Activated naive CD8-positive, alpha-beta T cell treated with anti-CD3 and anti-CD28 coated beads, Interleukin-2, amount 50 U/mL, for 24 hours (primary cell): Measurements from ENCODE around the gene GOLT1B.

Source experiments
- ATAC-seq: fragments of 150-1000 bp; cut with Tn5 transposase; one replicate; pipeline ENCODE4 v1.10.0; 2021
- DNase-seq: peaks from one replicate; pipeline ENCODE4 v3.0.0; 2021
- H3K27ac Mint-ChIP-seq: one replicate; pipeline ENCODE4 v1.8.0; 2021; ENCODE audit warnings: mild to moderate bottlenecking, mixed read lengths
- H3K27me3 Mint-ChIP-seq: one replicate; pipeline ENCODE4 v1.8.0; 2021; ENCODE audit warnings: mixed read lengths
- H3K36me3 Mint-ChIP-seq: one replicate; pipeline ENCODE4 v1.8.0; 2021; ENCODE audit warnings: low read depth, mixed read lengths
- H3K4me1 Mint-ChIP-seq: one replicate; pipeline ENCODE4 v1.8.0; 2021; ENCODE audit warnings: mixed read lengths
- H3K4me3 Mint-ChIP-seq: one replicate; pipeline ENCODE4 v1.8.0; 2021; ENCODE audit warnings: mild to moderate bottlenecking, moderate library complexity, mixed read lengths
- H3K9me3 Mint-ChIP-seq: one replicate; pipeline ENCODE4 v1.8.0; 2021; ENCODE audit warnings: mixed read lengths

The GOLT1B gene

DNA sequence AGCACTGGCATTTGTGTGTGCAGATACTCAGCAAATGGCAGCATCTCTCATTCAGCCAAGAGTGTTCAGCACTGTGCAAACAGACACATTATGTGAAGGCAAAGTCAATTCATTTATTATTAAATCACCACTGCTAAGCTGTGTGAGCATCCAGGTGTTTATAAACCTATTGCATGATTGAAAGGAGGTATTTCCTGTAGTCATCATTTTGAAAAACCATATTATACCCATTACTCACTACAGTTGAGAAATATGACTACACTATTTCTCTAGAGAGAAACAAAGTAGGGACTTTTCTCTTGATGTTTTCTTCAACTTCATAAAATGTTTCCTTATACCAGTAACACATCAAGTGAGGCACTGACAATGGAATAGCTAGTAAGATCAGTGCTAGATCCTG, 38.2 kb downstream of the GOLT1B start:
- DNase-seq: no peak
- no peak overlapping the region for H3K4me3 Mint-ChIP-seq
- no peaks in the 10 kb centered on the region for H3K9me3 Mint-ChIP-seq
- H3K4me1 Mint-ChIP-seq: no peaks in the 10 kb centered on the region
- peaks cover 2% of the 10 kb centered on the region for H3K27me3 Mint-ChIP-seq
- no peak overlapping the region for H3K27ac Mint-ChIP-seq
- no peaks in the 10 kb centered on the region for H3K36me3 Mint-ChIP-seq
- peak; percentile 54 for ATAC-seq

DNA sequence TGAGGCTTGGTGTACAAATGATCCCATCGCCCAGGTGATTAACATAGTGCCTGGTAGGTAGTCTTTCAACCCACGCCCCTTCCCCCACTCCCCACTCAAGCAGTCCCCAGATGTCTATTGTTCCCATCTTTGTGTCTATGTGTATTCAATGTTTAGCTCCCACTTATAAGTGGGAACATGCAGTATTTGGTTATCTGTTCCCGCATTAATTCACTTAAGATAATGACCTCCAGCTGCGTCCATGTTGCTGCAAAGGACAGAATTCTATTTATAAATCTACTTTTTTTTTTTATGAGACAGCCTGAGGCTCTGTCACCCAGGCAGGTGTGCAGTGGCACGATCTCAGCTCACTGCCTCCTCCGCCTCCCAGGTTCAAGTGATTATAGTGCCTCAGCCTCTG, 40.2 kb downstream of the GOLT1B start:
- DNase-seq (no peak), ATAC-seq (no peak)
- H3K4me1 Mint-ChIP-seq: no peaks in the 10 kb centered on the region
- H3K9me3 Mint-ChIP-seq: no peaks in the 10 kb centered on the region
- no peak overlapping the region for H3K27ac Mint-ChIP-seq
- H3K27me3 Mint-ChIP-seq: peaks cover 2% of the 10 kb centered on the region
- no peaks in the 10 kb centered on the region for H3K36me3 Mint-ChIP-seq
- no peak overlapping the region for H3K4me3 Mint-ChIP-seq

DNA sequence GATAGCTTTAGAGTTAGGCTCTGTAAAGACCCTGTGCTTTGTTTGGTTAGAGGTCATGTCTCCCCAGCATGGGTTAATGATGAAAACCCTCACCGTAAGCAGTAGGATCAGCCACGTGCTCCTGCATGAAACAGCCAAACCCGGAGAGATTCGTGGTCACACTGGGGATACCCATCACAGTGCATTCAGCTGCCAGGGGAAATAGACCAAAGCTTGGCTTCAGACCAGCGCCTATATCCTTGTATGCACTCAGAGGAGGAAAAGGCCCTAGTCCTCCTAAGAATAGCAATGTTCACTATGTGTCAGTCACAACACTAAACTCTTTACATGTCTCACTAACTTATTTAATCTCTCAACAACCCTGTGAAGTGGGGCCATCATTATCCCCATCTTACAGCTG, 40.8 kb downstream of the GOLT1B start:
- Mint-ChIP-seq H3K27me3 (peaks cover 2% of the 10 kb centered on the region), H3K4me3 (no peak overlapping the region), H3K27ac (no peak overlapping the region), H3K9me3 (no peaks in the 10 kb centered on the region), H3K36me3 (no peaks in the 10 kb centered on the region), H3K4me1 (peaks cover under 1% of the 10 kb centered on the region)
- ATAC-seq (peak; percentile 35), DNase-seq (no peak)

DNA sequence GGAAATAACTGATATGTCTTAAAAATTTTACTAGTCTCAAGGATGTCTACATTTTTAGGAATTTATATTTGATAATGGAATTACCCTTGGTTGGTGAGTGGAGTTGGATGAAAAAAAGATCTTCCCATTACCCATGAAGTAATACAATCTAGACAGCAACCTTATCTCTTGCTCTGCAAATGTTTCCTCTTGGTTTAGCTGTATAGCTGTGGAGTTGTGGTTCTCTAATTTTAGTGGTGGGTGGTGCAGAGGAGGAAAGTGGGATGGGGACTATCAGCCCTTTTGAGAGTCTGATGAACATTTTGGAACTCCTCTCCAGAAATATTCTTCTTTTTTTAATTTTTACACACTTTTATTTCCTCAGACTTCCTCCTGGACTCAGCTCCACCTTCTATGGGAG, 41.6 kb downstream of the GOLT1B start:
- ATAC-seq (no peak), DNase-seq (no peak)
- Mint-ChIP-seq H3K27ac (no peak overlapping the region), H3K36me3 (no peaks in the 10 kb centered on the region), H3K4me1 (peaks cover 8% of the 10 kb centered on the region), H3K27me3 (peaks cover 2% of the 10 kb centered on the region), H3K9me3 (no peaks in the 10 kb centered on the region), H3K4me3 (no peak overlapping the region)

DNA sequence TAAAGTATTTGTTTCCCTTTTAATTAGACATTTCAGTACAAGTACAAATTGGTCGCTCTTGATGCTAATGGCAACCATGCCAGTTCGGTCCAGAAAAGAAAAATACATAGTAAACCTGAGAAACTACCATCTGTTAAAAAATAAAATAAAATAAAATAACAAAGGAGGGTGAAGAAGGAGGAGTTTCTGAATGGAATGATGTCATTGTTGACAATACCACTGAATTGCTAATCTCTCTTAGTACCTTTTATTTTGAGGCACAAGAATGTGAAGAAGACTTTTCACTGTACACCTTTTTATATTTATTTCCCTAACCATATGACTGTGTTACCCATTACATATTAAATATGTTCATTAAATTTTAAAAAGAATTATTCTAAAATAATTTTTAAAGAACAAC, 44.0 kb downstream of the GOLT1B start:
- ATAC-seq: no peak
- Mint-ChIP-seq H3K9me3 (no peaks in the 10 kb centered on the region), H3K4me1 (peaks cover 9% of the 10 kb centered on the region), H3K36me3 (no peaks in the 10 kb centered on the region), H3K27me3 (peaks cover 2% of the 10 kb centered on the region), H3K27ac (no peak overlapping the region), H3K4me3 (no peak overlapping the region)
- no peak for DNase-seq

DNA sequence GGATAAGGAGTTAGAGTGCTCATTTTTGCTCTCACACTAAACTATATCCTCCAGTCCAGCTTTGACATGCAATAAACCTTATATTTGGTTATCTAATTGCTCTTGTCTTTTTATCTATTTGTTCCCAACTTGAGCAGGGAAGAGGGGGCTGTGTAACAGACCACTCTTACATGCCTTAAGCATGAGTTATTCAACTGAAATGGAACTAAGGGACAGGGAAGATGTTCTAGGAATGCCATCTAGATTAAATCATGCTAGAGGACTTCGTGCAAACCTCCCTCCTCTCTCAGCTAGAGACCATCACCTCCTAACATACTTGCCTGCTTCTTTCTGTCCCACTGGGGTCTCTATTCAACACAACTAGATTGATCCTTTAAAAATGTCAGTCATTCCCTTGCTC, 45.1 kb downstream of the GOLT1B start:
- ATAC-seq (no peak), DNase-seq (no peak)
- H3K4me3 Mint-ChIP-seq: no peak overlapping the region
- H3K27me3 Mint-ChIP-seq: peaks cover 2% of the 10 kb centered on the region
- peaks cover 9% of the 10 kb centered on the region for H3K4me1 Mint-ChIP-seq
- no peaks in the 10 kb centered on the region for H3K9me3 Mint-ChIP-seq
- H3K36me3 Mint-ChIP-seq: no peaks in the 10 kb centered on the region
- H3K27ac Mint-ChIP-seq: no peak overlapping the region

DNA sequence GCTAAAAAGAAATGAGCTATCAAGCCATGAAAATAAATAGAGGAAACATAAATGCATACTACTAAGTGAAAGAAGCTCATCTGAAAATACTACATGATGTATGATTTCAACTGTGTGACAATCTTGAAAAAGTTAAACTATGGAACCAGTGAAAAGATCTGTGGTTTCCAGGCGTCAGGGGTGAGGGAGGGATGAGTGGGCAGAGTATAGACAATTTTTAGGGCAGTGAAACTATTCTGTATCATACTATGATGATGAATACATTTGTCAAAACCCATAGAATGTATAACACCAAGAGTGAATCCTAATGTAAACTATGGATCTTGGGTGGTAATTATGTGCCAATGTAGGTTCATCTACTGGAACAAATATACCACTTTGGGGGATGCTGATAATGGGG, 45.8 kb downstream of the GOLT1B start:
- H3K4me3 Mint-ChIP-seq: no peak overlapping the region
- no peaks in the 10 kb centered on the region for H3K9me3 Mint-ChIP-seq
- H3K27ac Mint-ChIP-seq: peak overlapping the region; percentile 4
- ATAC-seq (peak; percentile 92), DNase-seq (peak; percentile 10)
- peaks cover 9% of the 10 kb centered on the region for H3K4me1 Mint-ChIP-seq
- peaks cover 2% of the 10 kb centered on the region for H3K27me3 Mint-ChIP-seq
- H3K36me3 Mint-ChIP-seq: no peaks in the 10 kb centered on the region

DNA sequence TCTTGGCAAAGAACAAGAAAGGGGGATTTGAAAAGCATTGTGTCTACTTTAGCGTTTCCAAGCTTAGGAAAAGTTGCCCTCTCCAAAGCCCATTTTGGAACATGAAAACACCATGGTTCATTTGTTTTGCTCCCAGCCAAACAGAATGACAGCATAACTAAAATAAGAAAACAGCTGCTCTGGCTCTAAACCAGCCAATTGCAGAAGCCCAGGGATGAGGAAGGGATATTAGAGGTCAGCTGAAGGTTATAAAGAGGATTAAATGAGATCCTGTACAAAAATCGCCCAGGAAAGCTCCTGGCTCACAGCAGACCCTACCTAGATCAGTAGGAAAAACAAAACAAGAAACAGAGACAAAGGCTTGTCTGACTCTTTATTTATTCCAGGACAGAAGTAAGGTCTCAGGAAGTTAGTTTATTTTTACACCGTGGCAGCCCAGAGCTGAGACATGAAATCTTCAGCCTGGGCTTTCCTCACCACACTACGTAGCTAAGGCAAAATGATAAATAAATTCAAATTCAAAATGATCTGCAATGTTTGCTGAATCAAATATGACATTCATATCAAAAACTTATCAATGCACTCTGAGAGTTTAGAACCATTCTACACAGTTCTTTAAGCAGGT, 50.4 kb downstream of the GOLT1B start:
- Mint-ChIP-seq H3K27ac (no peak overlapping the region), H3K9me3 (no peaks in the 10 kb centered on the region), H3K4me3 (no peak overlapping the region), H3K27me3 (no peaks in the 10 kb centered on the region), H3K4me1 (peaks cover 9% of the 10 kb centered on the region), H3K36me3 (no peaks in the 10 kb centered on the region)
- no peak for DNase-seq
- ATAC-seq: no peak

DNA sequence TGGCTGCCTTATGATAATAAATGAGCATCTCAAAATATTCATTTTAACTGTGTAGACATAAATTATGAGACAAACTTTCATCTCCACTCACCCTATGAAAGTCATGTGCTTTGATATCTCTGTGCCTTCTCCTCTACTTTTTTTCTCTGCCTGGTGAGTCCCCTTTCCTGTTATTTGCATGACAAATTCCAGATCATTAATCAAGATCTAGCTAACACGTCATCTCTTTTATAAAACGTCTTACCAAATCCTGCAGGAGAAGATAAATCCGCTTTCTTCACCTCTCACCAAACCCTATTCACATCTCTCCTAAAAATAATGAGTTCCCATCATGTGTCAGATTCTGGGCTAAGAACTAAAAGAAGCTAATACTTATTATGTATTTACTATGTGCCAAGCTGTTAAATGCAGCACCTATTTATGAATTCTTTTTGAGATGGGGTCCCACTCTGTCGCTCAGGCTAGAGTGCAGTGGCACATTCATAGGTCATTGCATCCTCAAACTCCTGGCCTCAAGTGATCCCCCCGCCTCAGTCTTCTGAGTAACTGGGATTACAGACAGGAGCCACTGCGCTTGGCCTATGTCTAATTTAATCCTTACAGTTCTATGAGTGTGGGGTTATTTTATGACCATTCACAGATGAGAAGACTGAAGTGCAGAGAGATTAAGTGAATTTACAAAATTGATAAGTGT, 51.2 kb downstream of the GOLT1B start:
- DNase-seq (no peak), ATAC-seq (no peak)
- H3K9me3 Mint-ChIP-seq: no peaks in the 10 kb centered on the region
- H3K27me3 Mint-ChIP-seq: no peaks in the 10 kb centered on the region
- H3K36me3 Mint-ChIP-seq: no peaks in the 10 kb centered on the region
- no peak overlapping the region for H3K27ac Mint-ChIP-seq
- no peak overlapping the region for H3K4me3 Mint-ChIP-seq
- H3K4me1 Mint-ChIP-seq: peaks cover 5% of the 10 kb centered on the region

DNA sequence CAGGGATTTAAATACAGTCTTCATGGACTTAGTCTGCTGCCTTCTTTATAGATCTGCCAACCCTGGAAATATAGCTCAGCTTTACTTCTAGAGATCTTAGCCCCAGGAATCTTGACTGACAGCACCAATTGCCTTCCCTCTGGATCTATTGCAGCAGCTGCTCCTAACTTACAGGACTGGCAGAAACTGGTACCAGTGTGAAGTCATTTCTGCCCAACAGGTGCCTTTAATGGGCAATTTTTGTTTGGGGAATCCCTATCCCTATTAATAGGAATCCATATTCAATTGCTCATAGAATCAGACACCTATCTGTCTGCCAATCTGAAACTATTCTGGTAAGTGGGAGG, 51.7 kb downstream of the GOLT1B start:
- Mint-ChIP-seq H3K9me3 (peaks cover 4% of the 10 kb centered on the region), H3K27me3 (no peaks in the 10 kb centered on the region), H3K27ac (no peak overlapping the region), H3K4me1 (peaks cover 1% of the 10 kb centered on the region), H3K36me3 (no peaks in the 10 kb centered on the region), H3K4me3 (no peak overlapping the region)
- ATAC-seq: no peak
- DNase-seq: no peak

DNA sequence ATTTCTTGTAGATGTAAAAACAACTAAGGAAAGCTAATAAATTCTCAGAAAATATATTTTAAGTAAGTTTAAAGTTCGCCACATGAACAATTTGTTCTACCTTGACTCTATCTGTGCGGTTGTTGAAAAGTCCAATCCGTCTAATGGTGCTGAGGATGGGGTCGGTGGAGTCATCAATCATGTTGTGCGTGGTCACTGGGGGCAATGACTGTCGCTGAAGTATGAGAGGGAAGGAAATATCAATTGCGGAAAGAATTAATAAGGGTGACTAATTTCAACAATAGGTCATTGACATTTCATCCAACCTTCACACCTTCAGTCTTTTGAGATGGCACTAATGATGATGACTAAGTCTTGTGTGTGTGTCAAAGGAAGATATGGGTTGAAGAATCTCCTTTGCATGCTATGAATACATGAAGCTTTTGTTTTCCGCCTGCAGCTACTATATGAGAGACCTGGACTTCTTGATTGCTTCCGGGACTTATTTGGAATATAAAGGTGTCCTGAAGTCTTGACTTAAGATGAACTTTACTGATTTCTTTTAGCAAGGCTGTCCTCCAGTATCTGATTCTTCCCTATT, 56.6 kb downstream of the GOLT1B start:
- H3K36me3 Mint-ChIP-seq: no peaks in the 10 kb centered on the region
- ATAC-seq: peak; percentile 74
- peak; percentile 5 for DNase-seq
- H3K27me3 Mint-ChIP-seq: no peaks in the 10 kb centered on the region
- H3K27ac Mint-ChIP-seq: peak overlapping the region; percentile 52
- no peak overlapping the region for H3K4me3 Mint-ChIP-seq
- H3K4me1 Mint-ChIP-seq: peaks cover 16% of the 10 kb centered on the region
- H3K9me3 Mint-ChIP-seq: peaks cover 4% of the 10 kb centered on the region

DNA sequence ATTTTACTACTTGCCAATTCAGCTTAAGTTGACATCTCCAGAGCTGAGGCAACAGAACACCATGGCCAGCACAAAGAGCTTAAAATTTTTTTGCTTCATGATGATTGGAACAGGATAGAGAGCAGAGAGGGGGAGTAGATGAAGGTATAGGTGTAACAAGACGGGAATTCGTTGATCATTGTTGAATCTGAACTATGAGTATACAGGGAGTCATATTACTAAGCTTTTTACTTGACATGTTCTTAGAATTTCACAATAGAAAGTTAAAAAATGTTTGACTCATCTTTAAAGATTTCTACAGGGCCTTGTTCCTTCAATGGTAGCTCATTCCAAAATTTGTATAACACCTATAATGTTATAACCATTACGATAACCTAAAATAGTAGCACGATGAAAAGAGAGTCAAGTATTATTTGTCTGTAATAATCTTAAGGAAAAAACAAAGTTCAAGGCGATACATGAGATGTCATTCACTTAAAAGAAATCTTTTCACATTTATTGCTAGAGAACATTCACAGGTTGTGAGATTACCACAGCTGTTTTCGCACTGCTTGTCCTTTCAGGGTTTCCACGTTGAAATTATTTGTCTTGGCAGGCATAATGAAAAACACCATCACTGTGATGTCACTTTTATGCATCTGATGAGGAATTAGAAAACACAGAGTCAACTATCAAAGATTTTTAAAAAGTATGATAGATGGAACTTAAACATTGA, 58.4 kb downstream of the GOLT1B start:
- Mint-ChIP-seq H3K4me1 (peaks cover 16% of the 10 kb centered on the region), H3K27me3 (no peaks in the 10 kb centered on the region), H3K27ac (peak overlapping the region; percentile 29), H3K4me3 (no peak overlapping the region), H3K9me3 (peaks cover 4% of the 10 kb centered on the region), H3K36me3 (no peaks in the 10 kb centered on the region)
- DNase-seq: no peak
- no peak for ATAC-seq

DNA sequence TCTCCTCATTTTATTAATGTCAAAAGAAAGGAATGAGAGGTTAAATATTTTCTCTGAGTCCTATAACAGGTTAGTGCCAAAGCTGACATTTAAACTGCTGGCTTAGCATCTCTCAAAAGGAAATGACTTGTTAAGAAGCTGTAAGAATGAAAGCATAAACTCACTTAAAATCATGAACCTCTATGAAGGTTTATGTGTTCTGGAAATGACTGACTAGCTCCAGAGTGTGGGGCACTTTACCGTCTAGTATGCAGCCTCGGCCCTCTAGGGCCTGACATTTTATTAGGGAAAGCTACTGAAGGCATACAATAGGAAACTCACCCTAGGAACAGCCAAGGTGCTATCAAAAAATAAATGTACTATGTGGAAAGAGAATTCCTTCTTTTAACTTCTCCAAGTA, 59.6 kb downstream of the GOLT1B start:
- Mint-ChIP-seq H3K4me3 (no peak overlapping the region), H3K27ac (no peak overlapping the region)

DNA sequence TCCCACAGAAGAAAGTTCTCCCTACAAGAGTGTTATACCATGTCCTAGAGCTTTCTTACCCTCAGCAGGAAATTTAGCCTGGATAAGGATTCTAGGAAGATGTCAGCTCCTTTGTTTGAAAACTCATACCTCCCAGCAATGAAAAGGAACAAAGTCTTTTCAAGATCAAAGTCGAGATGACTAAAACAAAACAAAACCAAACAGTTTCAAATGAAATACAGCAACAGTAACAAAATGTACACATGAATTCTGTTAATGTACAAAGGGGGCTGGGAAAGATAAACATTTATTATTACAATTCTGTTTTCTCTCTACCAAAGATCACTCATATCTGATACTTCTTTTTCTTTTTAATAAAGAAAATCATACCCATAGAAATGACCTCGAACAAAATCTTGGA, 61.3 kb downstream of the GOLT1B start:
- Mint-ChIP-seq H3K27ac (no peak overlapping the region), H3K4me1 (peaks cover 16% of the 10 kb centered on the region), H3K27me3 (no peaks in the 10 kb centered on the region), H3K4me3 (no peak overlapping the region), H3K9me3 (peaks cover 4% of the 10 kb centered on the region), H3K36me3 (no peaks in the 10 kb centered on the region)
- DNase-seq: no peak
- ATAC-seq: no peak

More for the DNA sequence above, 59.6 kb downstream of the GOLT1B start:
- no peak for DNase-seq
- Mint-ChIP-seq H3K36me3 (no peaks in the 10 kb centered on the region), H3K4me1 (peaks cover 16% of the 10 kb centered on the region), H3K27me3 (no peaks in the 10 kb centered on the region), H3K9me3 (peaks cover 4% of the 10 kb centered on the region)
- peak; percentile 72 for ATAC-seq
